Dedifferentiated amniotic fluid mesenchymal stem cell (primary cell): ENCODE results near the gene IWS1.
"Not testable (repeated sequence)": the region's sequence is repeated elsewhere in the genome, so short reads cannot be mapped to it uniquely, and the experiment has no call there.

Experiments used
- DNase-seq: peaks from one replicate; pipeline ENCODE4 v3.0.0-alpha.2; 2016; ENCODE audit errors: extremely low spot score

The IWS1 gene

DNA sequence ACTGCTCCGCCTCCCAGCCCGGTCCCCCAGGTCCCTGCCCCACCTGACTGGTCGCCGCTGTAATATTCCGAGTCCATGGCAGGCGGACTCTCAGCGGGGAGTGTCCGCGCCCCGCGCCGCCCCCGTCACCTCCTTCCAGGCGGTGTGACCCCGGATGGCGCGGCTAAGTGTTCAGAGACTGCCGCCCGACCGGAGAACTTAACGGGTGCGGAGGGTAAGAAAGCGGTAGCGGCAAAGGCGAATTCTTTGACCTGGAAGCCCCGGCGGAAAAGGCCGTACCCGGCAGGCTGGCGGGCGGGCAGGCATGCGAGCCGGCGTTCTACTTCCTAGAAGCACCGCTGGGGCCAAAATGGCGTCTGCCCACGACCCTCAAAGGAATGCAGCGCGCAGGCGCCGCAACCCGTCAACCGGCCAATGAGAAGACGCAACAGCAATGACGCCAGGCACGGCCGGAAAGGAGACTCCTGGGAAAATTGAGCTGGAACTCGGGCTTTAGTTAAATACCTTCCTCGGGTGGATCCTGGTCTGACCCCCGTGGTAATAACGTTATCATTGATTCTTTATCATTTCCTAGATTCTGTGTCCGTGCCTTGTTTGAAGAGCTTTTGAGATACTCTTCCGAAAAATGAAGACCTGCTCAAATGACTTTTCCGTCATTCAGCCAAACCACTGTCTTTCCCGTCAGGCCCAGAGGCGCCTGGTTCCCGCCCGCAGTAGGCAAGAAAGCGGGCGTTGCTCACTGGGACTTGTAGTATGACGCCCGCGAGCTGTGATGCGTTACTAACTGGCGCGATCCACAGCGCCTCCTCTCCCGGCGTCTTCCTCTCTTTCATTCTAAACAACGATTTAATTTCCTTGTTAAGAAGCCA lies at the start of gene IWS1:
TSS of gene IWS1 (minus strand) at position 358 of the 869 bp plus-strand sequence. CDS start at position 77, 281 bp downstream.
- DNase-seq = peak; percentile 98

DNA sequence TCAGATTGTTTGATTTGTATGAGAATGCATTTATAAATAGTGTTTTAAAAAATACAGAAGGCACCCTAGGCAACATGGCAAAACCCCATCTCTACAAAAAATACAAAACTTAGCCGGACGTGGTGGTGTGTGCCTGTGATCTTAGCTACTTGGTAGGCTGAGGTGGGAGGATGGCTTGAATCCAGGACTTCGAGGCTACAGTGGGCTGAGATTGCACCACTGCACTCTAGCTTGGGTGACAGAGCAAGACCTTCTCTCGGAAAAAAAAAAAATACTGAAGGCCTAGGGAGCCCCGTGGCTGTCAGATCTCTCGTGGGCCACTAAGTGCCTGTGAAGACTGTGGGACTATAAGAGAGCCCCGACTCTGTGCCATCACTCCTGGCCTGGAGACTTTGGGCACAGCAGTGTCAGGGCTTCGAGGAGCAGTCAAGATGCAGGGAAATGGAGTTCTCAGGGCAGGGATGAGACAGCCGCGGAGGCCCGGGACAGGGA lies 49.7 kb upstream of the IWS1 start:
- DNase-seq = no peak

- DNase-seq = no peak
These were observed 49.0 kb upstream of the IWS1 start for GRCh38 chr2:127575185-127575765.

GRCh38 chr2:127574656-127575055 lies 48.4 kb upstream of the IWS1 start:
- no peak for DNase-seq

DNA sequence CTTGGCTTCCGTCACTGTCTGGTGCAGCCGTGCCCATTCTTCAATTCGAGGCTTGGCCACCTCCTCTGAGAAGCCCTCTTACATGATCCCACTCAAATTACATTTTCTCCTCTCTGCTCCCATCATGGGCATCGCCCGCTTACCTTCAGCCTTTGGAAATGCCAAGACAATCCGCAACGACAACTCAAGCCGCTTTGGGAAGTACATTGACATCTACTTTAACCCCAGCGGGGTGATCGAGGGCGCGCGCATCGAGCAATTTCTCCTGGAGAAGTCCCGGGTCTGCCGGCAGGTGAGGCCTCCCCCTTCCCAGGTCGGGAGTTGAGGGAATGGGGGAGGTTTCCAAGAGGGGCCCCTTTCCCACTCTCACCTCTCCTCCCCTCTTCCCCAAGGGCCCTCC lies 47.5 kb upstream of the IWS1 start:
- DNase-seq = no peak

DNA sequence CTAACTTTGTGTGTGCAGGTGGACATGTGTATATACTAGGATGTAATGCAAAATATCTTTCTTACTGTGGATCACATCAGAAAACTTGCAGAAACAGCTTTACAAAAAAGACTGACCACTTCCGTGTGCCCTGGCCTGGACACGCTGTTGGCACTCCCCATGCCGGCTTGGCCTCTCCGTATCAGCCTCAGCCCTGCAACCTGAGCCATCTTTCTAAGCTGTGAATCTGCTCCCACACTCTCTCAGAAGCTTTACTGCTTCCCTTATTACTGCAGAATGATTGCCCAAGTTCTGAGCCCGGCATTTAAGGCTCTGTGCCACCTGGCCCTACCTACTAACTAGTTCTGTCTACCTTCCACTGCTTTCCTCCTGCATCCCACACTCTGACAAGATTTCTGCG lies 47.0 kb upstream of the IWS1 start:
- DNase-seq = no peak

- DNase-seq = no peak
These were observed 46.6 kb upstream of the IWS1 start for GRCh38 chr2:127572841-127573240.

DNA sequence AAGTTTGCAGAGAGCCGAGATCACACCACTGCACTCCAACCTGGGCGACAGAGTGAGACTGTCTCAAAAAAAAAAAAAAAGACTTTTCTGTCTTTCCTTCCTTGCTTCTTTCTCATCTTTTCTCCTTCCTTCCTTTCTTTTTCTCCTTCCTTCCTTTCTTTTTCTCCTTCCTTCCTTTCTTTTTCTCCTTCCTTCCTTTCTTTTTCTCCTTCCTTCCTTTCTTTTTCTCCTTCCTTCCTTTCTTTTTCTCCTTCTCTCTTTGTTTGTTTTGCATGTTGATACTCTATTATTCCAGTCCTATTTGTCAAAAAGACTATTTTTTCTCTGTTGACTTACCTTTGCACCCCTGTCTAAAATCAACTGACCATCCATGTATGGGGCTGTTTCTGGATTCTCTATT lies 46.1 kb upstream of the IWS1 start:
- not testable (repeated sequence) for DNase-seq

DNA sequence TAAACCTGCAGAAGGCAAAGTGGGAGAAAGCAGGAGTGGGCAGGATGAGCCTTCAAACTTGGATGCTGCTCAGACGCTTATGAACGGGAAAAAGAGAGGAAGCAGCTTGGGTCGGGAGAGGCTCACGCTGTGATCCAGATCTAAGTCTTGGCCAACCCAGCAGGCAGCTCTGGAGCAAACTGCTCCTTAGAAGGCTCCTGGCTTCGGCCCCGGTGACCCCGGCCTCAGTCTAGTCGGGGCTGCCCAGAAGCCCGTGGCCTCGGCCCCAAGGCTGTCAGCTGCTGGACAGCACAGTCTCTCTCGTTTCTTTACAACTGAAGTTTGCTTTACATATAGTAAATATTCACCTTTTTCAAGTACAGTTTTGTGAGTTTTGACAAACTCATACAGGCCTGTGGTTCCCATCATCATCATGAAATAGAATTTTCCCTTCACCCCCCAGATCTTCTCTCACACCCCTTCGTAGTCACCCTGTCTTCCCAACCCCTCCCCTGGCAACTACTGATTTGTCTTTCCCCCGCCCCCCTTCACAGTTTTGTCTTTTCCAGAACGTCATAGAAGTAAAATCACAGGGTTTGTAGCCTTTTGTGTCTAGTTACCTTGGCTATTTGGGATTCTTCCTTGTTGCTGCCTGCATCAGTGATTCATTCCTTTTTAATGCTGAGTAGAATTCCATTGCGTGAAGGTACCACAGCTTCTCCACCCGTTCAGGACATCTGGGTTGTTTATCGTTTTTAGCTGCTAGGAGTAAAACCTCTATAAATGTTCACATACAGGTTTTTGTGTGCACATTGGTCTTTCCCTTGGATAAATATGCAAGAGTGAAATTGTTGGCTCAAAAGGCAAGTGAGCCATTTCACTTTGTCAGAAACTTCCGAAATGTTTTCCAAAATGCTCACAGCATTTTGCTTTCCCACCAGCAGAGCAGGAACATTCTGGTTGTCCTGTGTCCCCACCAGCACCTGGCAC lies 44.3 kb upstream of the IWS1 start:
- no peak for DNase-seq

- DNase-seq = no peak
These were observed 43.4 kb upstream of the IWS1 start for GRCh38 chr2:127569666-127570065.

GRCh38 chr2:127568128-127568527 lies 41.8 kb upstream of the IWS1 start:
- no peak for DNase-seq

- DNase-seq = no peak
These were observed 41.1 kb upstream of the IWS1 start for GRCh38 chr2:127567351-127567854.

- DNase-seq = no peak
These were observed 40.3 kb upstream of the IWS1 start for GRCh38 chr2:127566576-127566975.

DNA sequence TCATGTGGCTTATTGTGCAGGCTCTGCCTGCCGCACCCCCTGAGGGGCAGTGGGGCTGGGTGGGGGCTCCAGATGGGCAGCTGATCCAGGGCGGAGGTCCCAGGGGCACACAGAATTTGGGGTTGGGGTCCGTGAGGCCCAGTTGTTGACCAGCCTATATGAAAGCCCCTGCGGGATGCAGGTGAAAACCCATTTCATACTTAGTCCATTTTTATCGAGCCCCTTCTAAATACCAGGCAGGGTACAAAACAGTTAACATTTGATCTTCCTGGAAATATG lies 39.8 kb upstream of the IWS1 start:
- DNase-seq = no peak

GRCh38 chr2:127565261-127566138 lies 39.2 kb upstream of the IWS1 start:
- DNase-seq = no peak

DNA sequence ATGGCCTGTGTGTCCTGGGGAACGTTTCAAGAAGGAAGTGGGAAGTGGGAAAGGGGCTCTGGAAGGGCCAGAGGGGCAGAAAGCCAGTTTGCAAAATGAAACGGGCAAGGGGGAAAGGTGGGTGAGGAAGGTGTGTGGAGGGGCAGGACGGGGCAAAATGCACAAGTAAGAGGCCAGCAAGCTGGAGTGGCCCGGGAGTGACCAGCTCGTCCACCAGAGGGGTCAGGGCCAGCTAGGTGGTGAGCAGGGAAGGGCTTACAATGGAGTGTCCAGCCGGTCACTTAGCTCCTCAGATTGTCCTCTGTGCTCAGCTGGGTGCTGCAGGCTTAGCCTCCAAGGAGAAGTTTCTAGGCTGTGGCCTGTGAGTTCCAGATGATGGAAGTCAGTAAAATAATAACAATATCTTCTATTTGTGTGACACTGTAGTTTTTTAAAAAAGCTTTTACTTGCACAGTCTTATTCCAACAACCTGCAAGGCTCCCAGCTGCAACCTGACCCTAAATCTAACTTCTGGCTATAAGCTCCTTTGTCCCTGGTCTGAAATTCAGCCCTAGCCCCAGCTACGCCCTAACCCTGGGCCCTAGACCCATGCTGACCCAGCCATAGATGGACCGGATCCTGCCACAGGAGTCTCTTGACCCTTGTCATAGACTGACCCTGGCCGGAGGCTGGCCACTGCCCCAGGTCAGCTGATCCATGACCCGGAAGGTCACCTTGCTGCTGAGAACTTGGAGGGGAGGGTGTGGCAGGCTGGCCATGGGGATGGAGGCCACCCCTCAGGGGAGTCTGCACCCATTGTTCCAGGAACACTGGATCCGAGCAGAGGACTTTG lies 38.4 kb upstream of the IWS1 start:
- DNase-seq = no peak

GRCh38 chr2:127563458-127564428 lies 37.5 kb upstream of the IWS1 start:
- no peak for DNase-seq

- DNase-seq = no peak
These were observed 36.6 kb upstream of the IWS1 start for GRCh38 chr2:127562936-127563335.

- no peak for DNase-seq
These were observed 35.1 kb upstream of the IWS1 start for GRCh38 chr2:127561371-127561770.
